HepG2 (cell line): ENCODE data around the gene HACE1. TPM values are rescaled to one million over a fixed set of nuclear protein-coding genes. Genes with fewer than 3 reads are reported as not detected.

Source experiments
- CREM ChIP-seq, 2 experiments: sonication (generic) in 1 of 2; formaldehyde crosslinking in 1 of 2; IDR thresholded peaks; 2 replicates each; pipeline versions ENCODE4 v1.4.0 to v1.6.1; 2016 to 2020; ENCODE audit warnings: antibody characterized with exemption in 1 of 2, mild to moderate bottlenecking in 1 of 2, missing genetic modification reagents in 1 of 2
- HOXA3 ChIP-seq: sonication (generic); formaldehyde crosslinking; IDR thresholded peaks from 2 replicates; pipeline ENCODE4 v1.5.0; 2020; ENCODE audit warnings: missing genetic modification reagents
- JUN ChIP-seq: sonication (generic); formaldehyde crosslinking; IDR thresholded peaks from 2 replicates; pipeline ENCODE4 v1.4.0; 2020; ENCODE audit warnings: mild to moderate bottlenecking, missing genetic modification reagents
- MAFG ChIP-seq: sonication (generic); formaldehyde crosslinking; IDR thresholded peaks from 2 replicates; pipeline ENCODE4 v1.5.1; 2020; ENCODE audit warnings: mild to moderate bottlenecking, missing genetic modification reagents
- MTF1 ChIP-seq: sonication (generic); formaldehyde crosslinking; IDR thresholded peaks from 2 replicates; pipeline ENCODE4 v1.5.0; 2020; ENCODE audit warnings: missing genetic modification reagents
- MTF2 ChIP-seq: sonication (generic); formaldehyde crosslinking; IDR thresholded peaks from 2 replicates; pipeline ENCODE4 v1.5.0; 2020; ENCODE audit warnings: missing genetic modification reagents, borderline replicate concordance
- PITX1 ChIP-seq: sonication (generic); formaldehyde crosslinking; IDR thresholded peaks from 2 replicates; pipeline ENCODE4 v1.5.1; 2020; ENCODE audit warnings: mild to moderate bottlenecking, missing genetic modification reagents
- ZBTB1 ChIP-seq: sonication (generic); formaldehyde crosslinking; IDR thresholded peaks from 2 replicates; pipeline ENCODE4 v1.4.0; 2020; ENCODE audit warnings: missing genetic modification reagents, borderline replicate concordance
- ZC3H13 ChIP-seq: sonication (generic); formaldehyde crosslinking; IDR thresholded peaks from 2 replicates; pipeline ENCODE4 v1.8.1; 2023; ENCODE audit warnings: mild to moderate bottlenecking, missing genetic modification reagents, moderate library complexity
- ZNF121 ChIP-seq: sonication (generic); formaldehyde crosslinking; IDR thresholded peaks from 2 replicates; pipeline ENCODE4 v1.5.0; 2020; ENCODE audit warnings: mild to moderate bottlenecking, missing genetic modification reagents
- ZNF333 ChIP-seq: sonication (generic); formaldehyde crosslinking; IDR thresholded peaks from 2 replicates; pipeline ENCODE4 v1.4.0; 2020; ENCODE audit warnings: mild to moderate bottlenecking, missing genetic modification reagents, borderline replicate concordance
- ZNF44 ChIP-seq: sonication (generic); formaldehyde crosslinking; IDR thresholded peaks from 2 replicates; pipeline ENCODE4 v1.5.1; 2020; ENCODE audit warnings: mild to moderate bottlenecking, missing genetic modification reagents
- ZNF615 ChIP-seq: sonication (generic); formaldehyde crosslinking; IDR thresholded peaks from 2 replicates; pipeline ENCODE4 v1.5.0; 2020; ENCODE audit warnings: mild to moderate bottlenecking, missing genetic modification reagents, borderline replicate concordance
- polyA plus RNA-seq, 8 experiments: library from polyadenylated mRNA; depleted of rRNA in 3 of 8; stranded (reverse) in 7 of 8; unstranded in 1 of 8; fragments of >200 nt; fragmentation: Illumina TruSeq in 4 of 8; extraction: Trizol in 4 of 8; gene quantifications; 2 replicates each; pipeline versions ENCODE4 v1.2.1 to v1.2.3, GENCODE V29; 2011 to 2016; ENCODE audit warnings: low read depth in 4 of 8, missing spikeins in 1 of 8, mixed read lengths in 1 of 8; ENCODE audit not compliant: insufficient read depth in 1 of 8
- total RNA-seq, 5 experiments: library from RNA; depleted of rRNA; stranded (reverse); fragments of >200 nt; fragmentation: Illumina TruSeq; extraction: Trizol; gene quantifications; 2 replicates each; pipeline ENCODE4 v1.2.3, GENCODE V29; 2016; ENCODE audit warnings: low read depth in 1 of 5
- TF ChIP-seq, protein P1 (sequence below): sonication (generic); formaldehyde crosslinking; IDR thresholded peaks from 2 replicates; pipeline ENCODE4 v1.8.1; 2023; ENCODE audit warnings: mild to moderate bottlenecking, inconsistent platforms, moderate library complexity, missing genetic modification reagents, borderline replicate concordance
- TF ChIP-seq, protein P2 (sequence below), 2 experiments: fragments of 450-650 bp in 1 of 2; sonication (generic) in 1 of 2; formaldehyde crosslinking in 1 of 2; IDR thresholded peaks; 2 replicates each; pipeline versions ENCODE4 v1.6.1 to v1.8.0; 2016 to 2022; ENCODE audit warnings: antibody characterized with exemption in 1 of 2, mild to moderate bottlenecking in 1 of 2, missing genetic modification reagents in 1 of 2
- TF ChIP-seq, protein P3 (sequence below): conservative IDR thresholded peaks from 2 replicates; pipeline ENCODE4 v1.6.1; 2018; ENCODE audit warnings: missing genetic modification reagents

HACE1 gene
- total and polyA plus RNA-seq, 2 of the 13 experiments (the other 11 are each of a cell fraction or from before 2014, with no cell fraction given) = 8.9 to 11.4 TPM

- no peak for TF ChIP-seq MAFG
- TF ChIP-seq ZNF121 (CRISPR knock-in tag) = peak; percentile 57; the same call in 1 of the 2 replicates
- TF ChIP-seq ZNF44 (CRISPR knock-in tag) = no peak
- TF ChIP-seq JUN = no peak
- TF ChIP-seq ZC3H13 (CRISPR knock-in tag) = 0 out of 2 replicates have a peak, but pooled peaks have one; percentile 54
- TF ChIP-seq, protein P1, sequence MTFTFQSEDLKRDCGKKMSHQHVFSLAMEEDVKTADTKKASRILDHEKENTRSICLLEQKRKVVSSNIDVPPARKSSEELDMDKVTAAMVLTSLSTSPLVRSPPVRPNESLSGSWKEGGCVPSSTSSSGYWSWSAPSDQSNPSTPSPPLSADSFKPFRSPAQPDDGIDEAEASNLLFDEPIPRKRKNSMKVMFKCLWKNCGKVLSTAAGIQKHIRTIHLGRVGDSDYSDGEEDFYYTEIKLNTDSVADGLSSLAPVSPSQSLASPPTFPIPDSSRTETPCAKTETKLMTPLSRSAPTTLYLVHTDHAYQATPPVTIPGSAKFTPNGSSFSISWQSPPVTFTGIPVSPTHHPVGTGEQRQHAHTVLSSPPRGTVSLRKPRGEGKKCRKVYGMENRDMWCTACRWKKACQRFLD = peak; percentile 65; the same call in 1 of the 2 replicates
- TF ChIP-seq, protein P2, sequence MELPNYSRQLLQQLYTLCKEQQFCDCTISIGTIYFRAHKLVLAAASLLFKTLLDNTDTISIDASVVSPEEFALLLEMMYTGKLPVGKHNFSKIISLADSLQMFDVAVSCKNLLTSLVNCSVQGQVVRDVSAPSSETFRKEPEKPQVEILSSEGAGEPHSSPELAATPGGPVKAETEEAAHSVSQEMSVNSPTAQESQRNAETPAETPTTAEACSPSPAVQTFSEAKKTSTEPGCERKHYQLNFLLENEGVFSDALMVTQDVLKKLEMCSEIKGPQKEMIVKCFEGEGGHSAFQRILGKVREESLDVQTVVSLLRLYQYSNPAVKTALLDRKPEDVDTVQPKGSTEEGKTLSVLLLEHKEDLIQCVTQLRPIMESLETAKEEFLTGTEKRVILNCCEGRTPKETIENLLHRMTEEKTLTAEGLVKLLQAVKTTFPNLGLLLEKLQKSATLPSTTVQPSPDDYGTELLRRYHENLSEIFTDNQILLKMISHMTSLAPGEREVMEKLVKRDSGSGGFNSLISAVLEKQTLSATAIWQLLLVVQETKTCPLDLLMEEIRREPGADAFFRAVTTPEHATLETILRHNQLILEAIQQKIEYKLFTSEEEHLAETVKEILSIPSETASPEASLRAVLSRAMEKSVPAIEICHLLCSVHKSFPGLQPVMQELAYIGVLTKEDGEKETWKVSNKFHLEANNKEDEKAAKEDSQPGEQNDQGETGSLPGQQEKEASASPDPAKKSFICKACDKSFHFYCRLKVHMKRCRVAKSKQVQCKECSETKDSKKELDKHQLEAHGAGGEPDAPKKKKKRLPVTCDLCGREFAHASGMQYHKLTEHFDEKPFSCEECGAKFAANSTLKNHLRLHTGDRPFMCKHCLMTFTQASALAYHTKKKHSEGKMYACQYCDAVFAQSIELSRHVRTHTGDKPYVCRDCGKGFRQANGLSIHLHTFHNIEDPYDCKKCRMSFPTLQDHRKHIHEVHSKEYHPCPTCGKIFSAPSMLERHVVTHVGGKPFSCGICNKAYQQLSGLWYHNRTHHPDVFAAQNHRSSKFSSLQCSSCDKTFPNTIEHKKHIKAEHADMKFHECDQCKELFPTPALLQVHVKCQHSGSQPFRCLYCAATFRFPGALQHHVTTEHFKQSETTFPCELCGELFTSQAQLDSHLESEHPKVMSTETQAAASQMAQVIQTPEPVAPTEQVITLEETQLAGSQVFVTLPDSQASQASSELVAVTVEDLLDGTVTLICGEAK (IDR thresholded peaks at IDR 0.05) = no peak
- TF ChIP-seq, protein P2 (CRISPR knock-in tag; IDR thresholded peaks at IDR 0.05) = peak; percentile 80
- TF ChIP-seq ZNF333 = peak; percentile 88; the same call in 1 of the 2 replicates
- TF ChIP-seq HOXA3 (CRISPR knock-in tag) = peak; percentile 89
- TF ChIP-seq CREM (IDR thresholded peaks at IDR 0.05) = peak; percentile 52
- no peak for TF ChIP-seq CREM (CRISPR knock-in tag; IDR thresholded peaks at IDR 0.05)
- TF ChIP-seq ZBTB1 (CRISPR knock-in tag) = 0 out of 2 replicates have a peak, but pooled peaks have one; percentile 23
- peak; percentile 59; the same call in 1 of the 2 replicates for TF ChIP-seq PITX1 (CRISPR knock-in tag)
- 0 out of 2 replicates have a peak, but pooled peaks have one; percentile 60 for TF ChIP-seq ZNF615 (CRISPR knock-in tag)
- TF ChIP-seq, protein P3, sequence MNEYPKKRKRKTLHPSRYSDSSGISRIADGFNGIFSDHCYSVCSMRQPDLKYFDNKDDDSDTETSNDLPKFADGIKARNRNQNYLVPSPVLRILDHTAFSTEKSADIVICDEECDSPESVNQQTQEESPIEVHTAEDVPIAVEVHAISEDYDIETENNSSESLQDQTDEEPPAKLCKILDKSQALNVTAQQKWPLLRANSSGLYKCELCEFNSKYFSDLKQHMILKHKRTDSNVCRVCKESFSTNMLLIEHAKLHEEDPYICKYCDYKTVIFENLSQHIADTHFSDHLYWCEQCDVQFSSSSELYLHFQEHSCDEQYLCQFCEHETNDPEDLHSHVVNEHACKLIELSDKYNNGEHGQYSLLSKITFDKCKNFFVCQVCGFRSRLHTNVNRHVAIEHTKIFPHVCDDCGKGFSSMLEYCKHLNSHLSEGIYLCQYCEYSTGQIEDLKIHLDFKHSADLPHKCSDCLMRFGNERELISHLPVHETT (CRISPR knock-in tag) = peak; percentile 51; the same call in 1 of the 2 replicates
- peak; percentile 83; the same call in 1 of the 2 replicates for TF ChIP-seq MTF2 (CRISPR knock-in tag)
- no peak for TF ChIP-seq MTF1 (CRISPR knock-in tag)
Measured at GRCh38 chr6:104859225-104860146, at the start of gene HACE1 (continued).
